GM19468 (cell line): ENCODE data around the gene TNFRSF25.

Experiments
- ATAC-seq: cut with Tn5 transposase; IDR thresholded peaks from one replicate; pipeline ENCODE4 v1.9.1; 2021; ENCODE audit warnings: mild to moderate bottlenecking, moderate library complexity, moderate number of reproducible peaks; ENCODE audit not compliant: unreplicated experiment; ENCODE audit errors: extremely low read depth

The TNFRSF25 gene

DNA sequence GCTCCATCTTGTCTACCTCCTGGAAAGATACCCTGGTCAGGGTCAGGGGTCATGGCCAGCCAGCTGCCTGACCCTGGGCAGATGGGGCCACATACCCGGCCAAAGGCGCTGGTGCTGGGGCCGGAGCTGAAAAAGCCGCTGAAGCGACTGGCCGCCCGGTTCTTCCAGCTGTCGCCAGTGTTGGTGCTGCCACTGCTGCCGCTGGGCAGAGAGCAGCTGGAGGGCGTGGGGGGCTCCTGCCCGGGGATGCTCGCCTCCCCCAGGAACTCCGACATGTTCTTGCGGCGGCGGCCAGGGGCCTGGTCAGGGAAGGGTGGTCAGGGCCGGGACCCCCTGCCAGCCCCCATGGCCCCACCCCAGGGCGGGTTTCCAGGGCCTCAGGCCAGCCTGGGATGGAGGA, 7.2 kb upstream of the TNFRSF25 start:
- no peak for ATAC-seq

DNA sequence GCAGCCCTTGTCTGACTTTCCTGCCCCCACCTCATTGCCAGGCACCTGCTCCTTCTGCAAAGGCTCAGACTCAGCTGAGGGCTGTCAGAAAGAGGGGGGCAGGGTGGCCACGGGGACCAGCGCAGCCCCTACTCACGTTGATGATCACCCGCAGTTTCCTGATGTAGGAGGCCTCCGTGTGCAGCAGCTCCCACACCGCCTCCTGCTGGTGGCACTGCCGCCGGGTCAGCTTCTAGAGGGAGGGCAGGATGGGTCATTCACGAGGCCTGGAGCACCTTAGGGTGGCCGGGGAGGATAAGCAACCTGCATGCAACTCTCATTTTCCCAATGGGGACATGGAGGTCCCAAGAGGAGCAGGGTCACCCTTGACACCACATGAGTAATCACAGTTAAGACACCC, 6.4 kb upstream of the TNFRSF25 start:
- ATAC-seq: no peak

DNA sequence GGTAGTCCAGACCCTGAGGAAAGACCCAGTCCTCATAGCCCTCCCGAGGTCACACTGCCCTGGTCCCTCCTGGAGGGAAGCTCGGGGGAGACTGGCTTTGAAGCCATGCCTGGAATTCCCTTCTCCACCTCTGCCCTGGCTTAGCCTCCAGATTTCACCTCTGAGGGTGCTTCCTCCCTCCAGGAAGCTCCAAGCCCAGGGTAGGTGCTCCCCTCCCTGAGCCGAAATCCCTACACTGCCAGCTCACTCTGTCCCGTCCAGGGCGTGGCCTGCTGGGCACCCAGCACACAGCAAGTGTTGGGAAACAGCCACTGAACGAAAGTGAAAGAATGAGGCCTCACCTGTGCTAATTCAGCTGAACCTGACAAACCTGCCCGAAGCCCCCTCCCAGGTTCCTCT, 6.0 kb upstream of the TNFRSF25 start:
- no peak for ATAC-seq

DNA sequence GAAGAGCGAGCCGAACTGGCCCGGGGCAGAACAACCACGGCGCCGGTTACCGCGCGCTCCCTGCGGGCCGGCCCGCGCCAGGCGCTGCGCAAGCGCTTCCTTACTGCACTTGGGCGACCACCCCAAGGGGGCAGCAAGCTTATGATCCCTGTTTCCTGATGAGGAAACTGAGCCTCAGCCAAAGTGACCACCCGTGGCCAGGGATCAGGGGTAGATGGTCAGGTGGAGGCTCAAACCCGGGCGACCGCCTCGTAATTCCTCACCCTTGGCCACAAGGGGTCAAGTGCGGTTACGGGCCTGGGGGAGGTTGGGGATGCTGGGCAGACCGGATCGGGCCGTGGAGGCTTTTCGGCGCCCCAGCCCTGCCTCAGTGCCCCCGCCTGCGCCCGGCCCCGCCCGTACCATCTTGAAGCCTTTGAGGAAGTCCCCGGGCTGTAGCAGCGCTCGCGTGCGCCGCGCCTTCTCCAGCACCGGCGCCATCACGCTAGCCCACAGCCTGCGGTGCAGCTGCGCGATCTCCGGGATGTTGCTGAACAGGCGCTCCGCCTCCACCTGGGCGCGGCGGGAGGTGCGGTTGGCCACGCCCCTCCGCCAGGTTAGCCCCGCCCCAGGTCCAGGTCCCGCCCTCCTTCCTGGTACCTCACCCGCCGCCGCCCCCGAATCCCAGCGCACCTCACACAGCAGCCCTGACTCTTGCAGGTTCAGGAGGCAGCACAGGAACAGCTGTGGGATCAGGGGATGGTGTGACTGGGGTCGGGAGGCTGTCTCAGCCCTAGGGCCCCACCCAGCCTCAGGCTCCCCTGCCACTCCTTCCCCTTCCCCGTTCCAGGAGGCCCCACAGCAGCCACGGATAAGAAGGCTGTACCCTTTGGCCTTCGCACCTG, 5.4 kb upstream of the TNFRSF25 start:
- ATAC-seq: no peak

DNA sequence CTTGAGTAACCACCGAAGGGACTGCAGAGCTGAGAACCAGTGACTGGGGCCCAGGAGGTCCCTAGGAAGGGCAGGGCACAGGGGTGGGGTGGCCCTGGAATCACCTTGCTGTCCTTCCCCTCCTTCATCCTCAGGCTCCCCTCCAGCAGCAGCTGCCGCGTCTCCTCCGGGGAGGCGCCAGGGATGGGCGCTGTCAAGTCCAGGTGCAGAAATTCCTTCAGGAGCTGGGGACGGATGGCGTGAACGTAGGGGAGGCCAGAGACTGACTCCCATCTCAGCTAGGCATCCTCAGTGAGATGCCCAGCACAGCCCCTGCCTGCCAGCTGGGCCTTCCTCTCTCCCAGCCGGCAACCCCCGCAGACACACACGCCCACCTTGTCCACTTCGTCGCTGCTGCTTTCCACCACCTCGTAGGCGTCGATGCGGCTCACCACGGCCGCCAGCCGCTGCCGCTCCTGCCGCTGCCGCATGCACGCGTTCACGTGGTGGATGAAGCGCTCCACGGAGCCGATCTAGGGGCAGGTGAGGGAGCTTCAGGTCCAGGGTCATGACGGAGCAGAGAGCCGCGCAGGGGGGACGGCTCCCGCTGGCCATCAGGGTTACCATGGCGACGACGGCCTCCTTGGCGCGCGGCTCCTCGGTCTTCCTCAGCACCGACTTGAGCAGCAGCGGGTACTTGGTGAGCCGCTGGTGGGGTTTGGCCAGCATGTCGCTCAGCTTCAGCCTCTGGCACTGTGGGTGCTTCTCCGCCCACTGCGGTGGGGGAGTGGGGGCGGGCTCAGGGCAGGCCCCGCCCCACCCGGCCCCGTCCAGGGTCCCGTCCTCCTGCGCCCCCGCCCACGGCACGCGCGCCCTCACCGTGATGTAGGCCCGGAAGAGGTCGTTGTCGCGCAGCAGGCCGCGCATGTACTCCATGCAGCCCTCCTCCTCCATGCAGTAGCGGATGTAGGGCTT, 4.4 kb upstream of the TNFRSF25 start:
- ATAC-seq: no peak

DNA sequence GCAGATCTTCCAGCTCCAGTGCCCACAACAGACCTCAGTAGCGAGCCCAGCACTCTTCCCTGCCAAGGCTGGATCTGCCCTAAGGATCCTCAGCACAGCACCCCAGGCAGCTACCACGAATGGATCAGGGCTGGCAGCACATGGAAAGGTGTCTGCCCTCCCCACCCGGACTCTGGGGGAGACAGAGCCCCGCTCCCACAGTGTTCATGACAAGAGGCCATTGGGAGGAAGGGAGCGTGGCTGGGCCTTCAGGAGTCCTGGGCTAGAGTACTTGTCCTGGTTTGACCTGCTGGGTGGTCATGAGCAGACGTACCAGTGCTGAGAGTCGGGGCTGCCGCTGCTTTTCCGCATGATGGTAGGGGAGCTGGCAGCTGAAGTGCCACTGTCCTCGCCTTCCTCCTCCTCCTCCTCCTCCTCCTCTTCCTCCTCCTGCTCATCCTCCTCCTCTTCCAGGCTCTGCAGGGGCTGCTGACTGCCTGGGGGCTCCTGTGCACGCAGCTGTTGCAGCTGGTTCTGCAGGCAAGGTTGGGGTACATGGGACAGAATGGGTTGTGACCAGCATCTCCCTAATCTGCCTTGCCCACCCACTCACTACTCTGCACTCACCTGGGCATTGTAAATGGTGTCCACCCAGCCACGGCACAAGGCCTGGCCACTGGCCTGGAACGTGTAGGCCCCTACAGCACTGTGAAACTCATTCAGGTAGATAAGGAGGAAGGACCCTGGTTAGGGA, 2.9 kb upstream of the TNFRSF25 start:
- ATAC-seq: no peak

DNA sequence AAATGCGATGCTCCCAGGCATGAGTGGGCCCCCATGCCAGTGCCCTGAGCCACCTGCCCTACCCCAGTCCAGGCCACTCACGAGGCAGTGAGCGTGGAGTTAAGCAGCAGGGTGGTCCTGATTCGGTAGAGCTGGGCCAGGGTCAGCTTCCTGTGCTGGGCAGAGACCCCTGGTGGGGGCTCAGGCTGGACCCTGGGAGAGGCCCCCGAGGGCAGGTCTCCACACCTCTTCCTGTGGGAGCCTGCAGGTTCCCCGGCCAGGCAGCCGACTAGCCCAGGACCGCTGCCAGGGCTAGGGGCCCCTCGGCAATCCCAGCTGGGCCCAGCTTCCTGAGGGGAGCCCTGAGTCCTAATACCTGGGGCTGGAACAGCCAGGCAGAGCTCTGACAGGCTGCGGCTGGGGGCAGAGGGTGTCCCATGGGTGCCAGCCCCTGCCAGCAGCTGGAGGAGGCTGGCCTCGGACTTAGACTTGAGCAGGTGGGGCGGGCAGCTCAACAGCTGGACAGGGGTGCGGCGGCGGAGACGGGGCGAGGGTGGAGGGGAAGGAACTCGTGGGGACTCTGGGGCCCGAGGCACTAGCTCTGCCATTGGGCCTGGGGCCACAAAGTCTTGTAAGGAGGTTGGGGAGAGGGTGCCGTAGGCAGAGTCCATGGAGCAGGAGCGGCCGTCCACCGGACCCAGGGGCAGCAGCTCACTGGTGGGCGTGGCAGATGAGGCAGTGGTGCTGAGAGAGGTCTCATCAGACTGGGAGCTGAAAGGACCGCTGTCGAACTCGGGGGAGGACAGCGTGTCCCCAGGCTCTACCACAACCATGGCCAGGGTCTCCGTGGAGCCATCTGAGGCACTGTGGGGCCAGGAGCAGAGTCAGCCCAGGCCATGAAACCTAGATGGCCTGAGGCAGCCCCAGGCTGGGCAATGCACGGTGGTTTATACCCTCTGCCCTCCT, 2.0 kb upstream of the TNFRSF25 start:
- ATAC-seq: no peak

DNA sequence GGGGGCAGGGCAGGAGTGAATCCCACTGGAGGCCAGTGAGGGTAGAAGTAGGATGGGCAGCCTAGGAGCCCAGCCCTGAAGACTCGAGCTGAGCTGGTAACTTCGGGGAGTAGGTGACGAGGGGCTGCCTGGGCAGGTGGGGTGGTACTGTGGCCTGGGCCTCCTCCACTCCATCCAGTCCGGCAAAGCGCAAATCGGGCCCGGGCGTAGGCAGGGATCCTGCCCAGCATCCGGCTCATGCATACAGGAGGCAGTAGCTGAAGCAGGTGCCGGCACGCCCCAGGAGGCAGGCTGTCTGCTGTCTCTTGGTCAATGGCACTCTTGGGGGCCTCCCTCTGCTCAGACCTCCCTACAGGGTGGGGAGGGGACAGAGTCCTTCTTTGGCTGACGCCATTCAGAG, 1.3 kb upstream of the TNFRSF25 start:
- ATAC-seq: no peak

DNA sequence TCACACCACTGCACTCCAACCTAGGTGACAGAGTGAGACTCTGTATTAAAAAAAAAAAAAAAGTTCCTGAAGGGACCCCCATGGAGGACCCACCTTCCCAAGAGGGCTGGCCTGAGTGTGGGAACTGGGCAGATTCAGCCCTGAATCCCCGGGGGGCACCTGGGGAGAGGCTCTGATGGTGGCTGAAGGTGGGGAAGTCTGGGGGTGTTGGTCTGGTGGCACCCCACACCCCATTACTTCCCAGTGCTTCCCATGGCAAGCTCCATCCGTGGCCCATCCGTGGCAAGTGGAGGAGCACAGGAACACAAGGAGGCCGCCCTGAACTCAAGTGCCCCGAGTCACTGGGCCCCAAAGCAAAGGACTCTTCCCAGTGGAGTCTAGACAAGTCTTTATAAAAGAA, 778 bp upstream of the TNFRSF25 start:
- ATAC-seq: no peak

DNA sequence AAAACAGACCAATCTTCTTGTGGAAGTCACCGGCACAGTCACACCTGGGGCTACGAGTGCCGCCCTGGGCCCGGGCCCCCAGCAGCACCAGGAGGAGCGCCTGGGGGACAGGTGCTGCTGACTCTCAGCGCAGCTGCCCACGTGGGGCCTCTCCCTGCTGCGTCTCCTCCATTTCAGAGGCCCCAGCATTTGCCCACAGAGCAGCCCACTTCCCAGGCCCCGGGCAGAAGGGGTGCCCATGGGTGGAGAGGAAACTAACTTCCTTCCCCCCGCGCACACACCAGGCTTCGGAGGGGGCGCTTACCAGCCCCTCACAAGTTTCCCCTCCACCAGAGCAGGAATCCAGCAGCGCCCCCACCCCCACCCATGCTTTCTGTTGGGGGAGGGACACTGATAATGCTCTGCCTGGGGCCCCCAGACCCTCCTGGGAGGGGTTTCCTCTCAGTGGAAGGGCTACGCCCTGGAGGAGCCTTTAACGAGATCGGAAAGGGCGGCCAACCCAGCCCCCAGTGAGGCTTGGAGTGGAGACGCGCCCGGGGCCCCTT, 440 bp downstream of the TNFRSF25 start:
- no peak for ATAC-seq

DNA sequence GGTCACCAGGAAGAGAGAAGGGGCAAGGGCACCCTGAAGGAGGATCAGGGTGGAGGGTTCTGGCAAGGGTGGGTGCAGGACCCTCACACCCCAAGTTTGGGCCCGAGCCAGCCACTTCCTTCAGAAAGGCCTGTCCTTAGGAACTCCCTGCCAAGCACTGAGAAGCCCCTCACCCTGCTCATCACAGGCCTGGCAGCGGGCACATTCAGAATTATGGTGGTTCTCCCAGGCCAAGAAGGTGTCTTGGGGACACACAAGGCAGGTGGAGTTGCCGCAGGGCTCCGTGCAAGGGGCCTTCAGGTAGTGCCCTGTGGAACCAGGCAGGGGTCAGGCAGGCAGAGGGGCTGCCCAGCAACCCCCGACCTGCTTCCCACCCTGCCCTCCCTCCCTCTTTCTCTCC, 1.1 kb downstream of the TNFRSF25 start:
- no peak for ATAC-seq

DNA sequence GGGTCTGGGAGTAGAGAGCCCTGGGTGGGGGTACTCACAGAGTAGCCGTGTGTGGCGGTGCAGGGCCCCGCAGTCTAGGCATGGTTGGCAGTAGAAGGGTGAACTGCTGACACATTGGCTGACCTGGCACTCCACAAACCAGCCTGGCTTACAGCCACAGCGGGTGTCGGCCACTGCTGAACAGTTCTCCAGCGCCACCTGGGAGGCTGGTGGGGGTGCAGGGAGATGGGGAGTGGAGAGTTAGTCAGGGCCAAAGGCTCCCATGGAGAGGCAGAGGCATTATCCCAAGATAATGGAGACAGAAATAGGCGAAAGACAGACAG, 1.5 kb downstream of the TNFRSF25 start:
- ATAC-seq: no peak

DNA sequence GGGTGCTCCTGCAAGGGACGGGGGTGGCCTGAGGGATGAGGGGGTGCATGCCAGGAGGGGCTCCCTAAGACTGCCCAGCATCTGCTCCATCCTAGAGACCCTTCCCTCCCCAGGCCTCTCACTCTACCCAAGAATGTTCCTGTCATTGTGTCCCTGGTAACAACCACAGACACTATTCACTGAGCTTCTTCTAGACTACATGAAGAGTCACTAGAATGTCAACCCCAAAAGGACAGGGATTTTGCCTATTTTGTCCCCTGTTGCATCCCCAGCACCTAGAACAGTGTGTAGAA, 2.9 kb downstream of the TNFRSF25 start:
- ATAC-seq: no peak

DNA sequence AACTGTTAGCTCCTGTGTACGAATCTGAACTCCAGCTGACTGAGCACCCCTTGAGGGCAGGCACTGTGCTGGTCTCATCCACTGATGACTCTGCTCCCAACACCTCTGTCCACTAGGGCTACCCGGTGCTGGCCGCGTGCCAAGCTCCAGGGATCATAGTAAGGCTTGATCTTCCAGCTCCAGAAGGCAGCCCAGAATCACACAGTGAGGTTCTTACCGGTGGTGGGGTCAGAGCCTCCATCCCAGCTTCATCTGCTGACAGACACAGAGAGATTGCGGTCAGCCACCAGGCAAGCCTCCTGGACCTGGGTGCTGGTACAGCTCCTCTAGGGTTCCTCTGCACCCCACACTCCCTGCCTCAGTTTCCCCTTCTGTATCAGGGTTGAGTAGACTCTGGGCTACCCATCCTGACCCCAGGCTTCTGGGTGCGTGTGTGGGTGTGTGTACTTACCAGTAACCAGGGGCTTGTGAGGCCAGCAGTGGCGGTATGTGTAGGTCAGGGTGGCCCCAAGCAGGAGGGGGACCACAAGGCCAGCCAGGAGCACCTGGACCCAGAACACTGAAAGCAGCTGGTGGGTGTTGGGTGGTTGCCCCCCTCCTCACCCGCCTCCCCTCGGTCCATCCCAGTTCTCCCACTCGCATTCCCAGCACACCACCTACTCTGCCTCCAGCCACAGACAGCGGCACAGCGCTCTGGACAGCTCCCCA, 3.4 kb downstream of the TNFRSF25 start:
- ATAC-seq: no peak

DNA sequence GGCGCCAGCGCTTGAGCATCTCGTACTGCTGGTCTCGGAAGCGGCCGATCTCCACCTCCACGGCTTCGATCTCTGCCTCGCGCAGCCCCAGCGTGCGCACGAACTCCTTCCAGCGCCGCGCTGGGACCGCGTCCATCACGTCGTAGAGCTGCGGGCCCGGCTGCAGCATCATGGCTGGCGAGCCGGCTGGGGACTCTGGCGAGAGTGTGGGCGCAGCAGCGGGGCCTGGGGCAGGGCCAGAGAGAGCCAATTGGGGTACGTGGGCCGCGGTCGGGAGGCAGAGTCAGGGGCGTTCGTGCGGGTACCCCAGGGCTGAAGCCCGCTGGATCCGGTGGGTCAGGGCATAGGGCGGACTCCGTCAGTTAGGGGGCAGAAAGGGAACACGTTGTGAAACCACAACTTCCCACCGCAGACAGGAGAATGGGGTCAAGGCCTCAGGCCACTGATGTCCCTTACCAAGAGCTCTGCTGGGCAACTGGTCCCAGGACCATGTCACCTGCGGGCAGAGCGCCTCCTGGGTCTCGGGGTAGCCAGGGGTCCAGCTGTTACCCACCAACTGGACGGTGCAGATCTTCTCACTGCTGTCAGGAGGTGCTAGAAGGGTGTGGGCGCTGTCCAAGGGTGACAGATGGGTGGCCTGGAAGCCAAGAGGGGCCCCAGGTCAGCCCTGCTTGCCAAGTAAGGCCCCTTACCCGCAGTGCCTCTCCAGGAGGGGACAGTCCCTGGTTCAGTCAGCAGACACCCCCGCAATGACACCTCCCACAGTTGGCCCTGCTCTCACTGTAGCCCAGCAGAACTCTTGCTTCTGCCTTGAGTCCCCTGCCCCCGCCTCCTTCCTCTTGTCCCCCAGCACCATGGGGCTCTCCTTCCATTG, 4.2 kb downstream of the TNFRSF25 start:
- ATAC-seq: no peak

DNA sequence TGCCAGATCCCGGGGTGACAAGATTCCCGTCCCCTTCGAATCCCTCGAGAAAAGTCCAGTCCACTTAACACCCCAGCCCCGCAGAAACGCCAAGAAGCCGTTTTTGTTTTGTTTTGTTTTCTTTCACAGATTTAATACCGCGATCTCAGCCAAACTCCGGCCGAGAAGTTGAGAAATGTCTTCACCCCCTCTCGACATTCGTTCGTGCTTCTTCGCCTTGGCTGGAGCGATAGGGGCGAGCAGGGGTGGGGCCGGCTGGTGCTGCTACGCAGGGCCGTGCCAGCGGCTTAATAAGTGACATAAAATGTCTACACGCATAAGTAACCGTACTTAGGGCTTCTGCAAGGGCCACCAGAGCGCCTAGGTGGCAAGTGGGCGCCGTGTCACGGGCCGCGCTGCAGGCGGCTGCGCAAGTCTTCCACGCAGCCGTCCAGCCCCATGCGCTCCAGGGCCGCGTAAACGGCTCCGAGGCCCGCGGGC, 4.9 kb downstream of the TNFRSF25 start:
- no peak for ATAC-seq

DNA sequence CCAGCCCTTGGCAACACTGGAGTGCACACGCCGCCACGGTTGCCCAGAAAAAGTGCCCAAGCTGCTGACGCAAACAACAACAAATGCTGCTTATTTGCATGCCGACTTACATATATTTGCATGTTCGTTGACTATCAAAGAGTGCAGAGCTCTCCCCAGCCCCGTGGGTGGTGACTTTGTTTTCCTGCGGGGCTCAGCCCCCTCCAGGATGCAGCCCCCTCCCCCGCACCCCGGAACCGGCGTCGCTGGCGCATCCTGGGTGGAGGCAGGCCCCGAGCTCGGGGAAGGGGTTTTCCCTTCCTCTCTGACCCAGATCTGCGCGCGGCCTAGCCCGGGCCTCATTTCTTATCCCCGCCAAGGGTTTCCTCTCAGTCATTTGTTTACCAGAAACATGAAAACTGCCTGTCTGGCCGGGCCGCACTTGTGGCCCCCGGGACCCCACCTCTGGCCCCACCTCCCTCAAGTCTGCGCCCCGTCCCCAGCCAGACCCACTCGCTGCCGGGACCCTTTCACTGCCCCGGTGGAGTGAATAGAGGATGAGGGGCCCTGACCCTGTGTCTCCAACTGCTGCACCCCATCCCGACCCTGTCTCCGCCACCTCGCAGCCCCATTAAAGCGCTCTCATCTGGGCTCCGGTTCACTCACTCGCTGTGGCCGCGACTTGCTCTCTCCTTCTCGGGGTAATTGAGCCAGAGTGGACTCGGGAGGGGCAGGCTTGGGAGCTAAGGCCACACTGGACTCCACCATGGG, 5.5 kb downstream of the TNFRSF25 start:
- no peak for ATAC-seq
